Measurements from ENCODE around the gene SUN1.
"Not testable (repeated sequence)": the region's sequence is repeated elsewhere in the genome, so short reads cannot be mapped to it uniquely, and the experiment has no call there.

Gene SUN1

GRCh38 chr7:869348-869747 is 37.1 kb downstream of the SUN1 start:
- H3K27ac ChIP-seq: no peak overlapping the region
- H3K36me3 ChIP-seq (replicated peaks): peaks cover 44% of the 10 kb centered on the region
- in situ Hi-C loops (cut with HindIII; ENCODE audit: low pct_ligation_motif_present, low sequenced_read_pairs): no loop called here
- TF ChIP-seq CTCF (IDR thresholded peaks at IDR 0.05; ENCODE audit: low read depth, low read length, missing control alignments): no peak
- no peak for DNase-seq
- no peak overlapping the region for H3K4me3 ChIP-seq (ENCODE audit: low read depth, low read length)
- no peaks in the 10 kb centered on the region for H3K27me3 ChIP-seq (replicated peaks)

DNA sequence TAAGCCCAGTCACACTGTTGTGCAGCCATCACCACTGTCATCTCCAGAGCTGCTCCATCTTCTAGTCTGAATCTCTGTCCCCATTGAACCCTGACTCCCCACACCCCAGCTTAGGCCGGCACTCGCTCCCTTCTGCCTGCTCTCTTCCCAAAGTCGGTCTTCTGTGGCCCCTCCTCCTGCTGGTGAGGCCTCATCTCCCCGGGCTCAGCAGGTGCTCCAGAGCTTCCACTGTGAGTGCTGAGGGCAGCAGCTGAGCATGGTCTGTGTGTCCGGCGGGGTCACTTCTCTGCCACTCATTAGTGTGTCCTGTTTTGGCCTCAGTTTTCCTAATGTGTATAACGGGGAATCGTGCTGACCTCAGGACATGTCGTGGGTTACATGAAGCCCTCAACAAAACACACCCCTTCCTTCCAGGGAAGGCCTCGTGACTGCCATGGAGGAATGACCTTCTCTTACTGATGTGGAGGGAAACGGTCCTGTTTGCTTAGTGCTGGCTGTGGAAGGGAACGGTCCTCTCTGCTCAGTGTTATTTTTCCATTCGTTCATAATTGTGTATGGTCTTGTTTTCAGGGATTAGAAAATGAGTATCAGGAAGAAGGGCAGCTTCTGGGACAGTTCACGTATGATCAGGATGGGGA is 39.7 kb downstream of the SUN1 start:
- in situ Hi-C loops (cut with HindIII; ENCODE audit: low pct_ligation_motif_present, low sequenced_read_pairs): no loop called here
- H3K36me3 ChIP-seq (replicated peaks): peaks cover 37% of the 10 kb centered on the region

DNA sequence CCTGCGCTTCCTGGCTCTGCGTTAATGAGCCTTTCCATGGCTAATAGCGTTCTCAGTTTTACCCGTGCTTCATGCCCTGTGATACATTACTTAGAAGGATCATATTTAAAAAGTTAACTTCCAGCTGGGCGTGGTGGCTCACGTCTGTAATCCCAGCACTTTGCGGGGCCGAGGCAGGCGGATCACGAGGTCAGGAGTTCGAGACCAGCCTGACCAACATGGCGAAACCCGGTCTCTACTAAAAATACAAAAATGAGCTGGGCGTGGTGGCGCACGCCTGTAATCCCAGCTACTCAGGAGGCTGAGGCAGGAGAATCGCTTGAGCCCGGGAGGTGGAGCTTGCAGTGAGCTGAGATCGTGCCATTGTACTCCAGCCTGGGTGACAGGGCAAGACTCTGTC is 40.4 kb downstream of the SUN1 start:
- H3K27ac ChIP-seq; in situ Hi-C loops (cut with HindIII; ENCODE audit: low pct_ligation_motif_present, low sequenced_read_pairs); H3K4me3 ChIP-seq (ENCODE audit: low read depth, low read length); H3K27me3 ChIP-seq (replicated peaks); DNase-seq: not testable (repeated sequence)
- H3K36me3 ChIP-seq (replicated peaks): peaks cover 35% of the 10 kb centered on the region

More for the DNA sequence above, 39.7 kb downstream of the SUN1 start:
- H3K27ac ChIP-seq: no peak overlapping the region
- no peaks in the 10 kb centered on the region for H3K27me3 ChIP-seq (replicated peaks)
- DNase-seq: no peak
- TF ChIP-seq CTCF (IDR thresholded peaks at IDR 0.05; ENCODE audit: low read depth, low read length, missing control alignments): no peak
- H3K4me3 ChIP-seq (ENCODE audit: low read depth, low read length): no peak overlapping the region

DNA sequence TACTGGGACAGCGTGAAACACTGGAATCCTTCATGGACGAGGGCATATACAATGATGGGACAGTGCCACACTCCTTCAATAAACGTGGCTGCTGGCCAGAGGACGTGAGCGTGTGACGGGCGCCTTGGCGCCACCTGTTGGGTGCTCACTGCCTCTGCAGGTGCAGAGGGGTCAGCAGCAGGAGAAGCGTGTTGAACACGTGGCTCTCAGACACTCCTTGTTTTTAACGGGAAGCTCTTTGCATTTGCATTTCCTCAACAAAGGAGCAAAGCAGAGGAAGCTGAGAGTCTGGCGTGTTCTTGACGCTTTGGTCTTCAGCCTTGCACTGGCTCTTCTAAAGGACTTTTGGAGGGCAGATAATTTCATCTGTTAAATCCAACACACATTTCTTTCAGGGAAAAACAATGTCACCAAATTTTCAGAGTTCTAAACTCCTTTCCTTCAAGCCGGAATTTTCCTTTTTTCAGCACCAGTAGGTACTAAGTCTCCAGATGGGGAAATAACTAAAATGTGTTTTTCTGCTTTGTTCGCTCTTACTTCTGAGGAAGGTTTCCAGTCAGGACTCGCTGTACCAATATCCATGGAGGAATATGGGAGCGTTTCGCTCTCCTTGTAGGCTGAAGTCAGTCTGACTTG is 41.2 kb downstream of the SUN1 start:
- DNase-seq: peak; percentile 70
- Histone ChIP-seq H3K4me3 (ENCODE audit: low read depth, low read length) (no peak overlapping the region), H3K27me3 (replicated peaks) (no peaks in the 10 kb centered on the region), H3K27ac (peak overlapping the region; percentile 26), H3K36me3 (replicated peaks) (peaks cover 35% of the 10 kb centered on the region)
- in situ Hi-C loops (cut with HindIII; ENCODE audit: low pct_ligation_motif_present, low sequenced_read_pairs): no loop called here
- TF ChIP-seq CTCF (IDR thresholded peaks at IDR 0.05; ENCODE audit: low read depth, low read length, missing control alignments): peak; percentile 99

- no peak overlapping the region for H3K4me3 ChIP-seq (ENCODE audit: low read depth, low read length)
- DNase-seq: no peak
- no peak overlapping the region for H3K27ac ChIP-seq
- no peak for TF ChIP-seq CTCF (IDR thresholded peaks at IDR 0.05; ENCODE audit: low read depth, low read length, missing control alignments)
- in situ Hi-C loops (cut with HindIII; ENCODE audit: low pct_ligation_motif_present, low sequenced_read_pairs): no loop called here
- H3K27me3 ChIP-seq (replicated peaks): no peaks in the 10 kb centered on the region
- H3K36me3 ChIP-seq (replicated peaks): peaks cover 32% of the 10 kb centered on the region
Measured at GRCh38 chr7:874031-874749, 41.9 kb downstream of the SUN1 start.

DNA sequence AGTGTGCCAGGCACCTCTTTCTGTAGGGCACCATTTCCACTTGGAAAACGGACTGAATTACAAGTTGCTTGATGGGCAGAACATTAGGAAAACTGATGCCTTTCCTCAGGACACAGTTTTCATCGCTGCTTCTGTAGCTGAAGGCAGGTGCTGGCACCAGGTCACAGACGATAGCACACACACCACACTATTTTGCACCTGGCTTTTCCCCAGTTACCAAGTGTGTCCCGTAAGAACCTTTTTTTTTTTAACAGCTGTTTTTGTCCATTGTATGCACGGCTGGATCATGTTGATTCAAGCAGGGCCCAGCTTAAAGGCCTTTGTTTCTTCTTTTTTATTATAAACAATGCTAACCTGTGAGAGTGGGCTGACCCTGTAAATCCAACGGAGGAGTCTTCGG is 42.8 kb downstream of the SUN1 start:
- no peak overlapping the region for H3K27ac ChIP-seq
- TF ChIP-seq CTCF (IDR thresholded peaks at IDR 0.05; ENCODE audit: low read depth, low read length, missing control alignments): no peak
- no peaks in the 10 kb centered on the region for H3K27me3 ChIP-seq (replicated peaks)
- peaks cover 26% of the 10 kb centered on the region for H3K36me3 ChIP-seq (replicated peaks)
- H3K4me3 ChIP-seq (ENCODE audit: low read depth, low read length): no peak overlapping the region
- in situ Hi-C loops (cut with HindIII; ENCODE audit: low pct_ligation_motif_present, low sequenced_read_pairs): no loop called here
- DNase-seq: no peak
